H9 (cell line): Measurements from ENCODE around the gene POTEE. TPM values are rescaled to one million over a fixed set of nuclear protein-coding genes. Genes with fewer than 3 reads are reported as not detected.

Experiments
- total RNA-seq: library from RNA; stranded (reverse); gene quantifications from 2 replicates; pipeline ENCODE4 v1.2.1, GENCODE V29; 2021

POTEE gene
- total RNA-seq, 1 experiment from 2014 or later: 1.2 TPM

Other genes with a start within 250 kb of the POTEE start
- 75.1 and 81.4 TPM in 2 replicates for gene FAM168B, start 116.1 kb upstream of the POTEE start, total RNA-seq
- 55.9 TPM in 2 replicates for gene PLEKHB2, start 104.2 kb upstream of the POTEE start, total RNA-seq
- gene RAB6D, start 154.6 kb downstream of the POTEE start, total RNA-seq: 0.18 TPM in 1 of 2 replicates, not detected in the other